NCI-H187 (cell line): ENCODE results near the gene CRTC2.
"Not testable (repeated sequence)": the region's sequence is repeated elsewhere in the genome, so short reads cannot be mapped to it uniquely, and the experiment has no call there.

ENCODE experiments used
- DNase-seq, 2 experiments: peaks; one replicate each; lab custom pipeline; 2025; lab: John Stamatoyannopoulos, UW

The CRTC2 gene, protein sequence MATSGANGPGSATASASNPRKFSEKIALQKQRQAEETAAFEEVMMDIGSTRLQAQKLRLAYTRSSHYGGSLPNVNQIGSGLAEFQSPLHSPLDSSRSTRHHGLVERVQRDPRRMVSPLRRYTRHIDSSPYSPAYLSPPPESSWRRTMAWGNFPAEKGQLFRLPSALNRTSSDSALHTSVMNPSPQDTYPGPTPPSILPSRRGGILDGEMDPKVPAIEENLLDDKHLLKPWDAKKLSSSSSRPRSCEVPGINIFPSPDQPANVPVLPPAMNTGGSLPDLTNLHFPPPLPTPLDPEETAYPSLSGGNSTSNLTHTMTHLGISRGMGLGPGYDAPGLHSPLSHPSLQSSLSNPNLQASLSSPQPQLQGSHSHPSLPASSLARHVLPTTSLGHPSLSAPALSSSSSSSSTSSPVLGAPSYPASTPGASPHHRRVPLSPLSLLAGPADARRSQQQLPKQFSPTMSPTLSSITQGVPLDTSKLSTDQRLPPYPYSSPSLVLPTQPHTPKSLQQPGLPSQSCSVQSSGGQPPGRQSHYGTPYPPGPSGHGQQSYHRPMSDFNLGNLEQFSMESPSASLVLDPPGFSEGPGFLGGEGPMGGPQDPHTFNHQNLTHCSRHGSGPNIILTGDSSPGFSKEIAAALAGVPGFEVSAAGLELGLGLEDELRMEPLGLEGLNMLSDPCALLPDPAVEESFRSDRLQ

DNA sequence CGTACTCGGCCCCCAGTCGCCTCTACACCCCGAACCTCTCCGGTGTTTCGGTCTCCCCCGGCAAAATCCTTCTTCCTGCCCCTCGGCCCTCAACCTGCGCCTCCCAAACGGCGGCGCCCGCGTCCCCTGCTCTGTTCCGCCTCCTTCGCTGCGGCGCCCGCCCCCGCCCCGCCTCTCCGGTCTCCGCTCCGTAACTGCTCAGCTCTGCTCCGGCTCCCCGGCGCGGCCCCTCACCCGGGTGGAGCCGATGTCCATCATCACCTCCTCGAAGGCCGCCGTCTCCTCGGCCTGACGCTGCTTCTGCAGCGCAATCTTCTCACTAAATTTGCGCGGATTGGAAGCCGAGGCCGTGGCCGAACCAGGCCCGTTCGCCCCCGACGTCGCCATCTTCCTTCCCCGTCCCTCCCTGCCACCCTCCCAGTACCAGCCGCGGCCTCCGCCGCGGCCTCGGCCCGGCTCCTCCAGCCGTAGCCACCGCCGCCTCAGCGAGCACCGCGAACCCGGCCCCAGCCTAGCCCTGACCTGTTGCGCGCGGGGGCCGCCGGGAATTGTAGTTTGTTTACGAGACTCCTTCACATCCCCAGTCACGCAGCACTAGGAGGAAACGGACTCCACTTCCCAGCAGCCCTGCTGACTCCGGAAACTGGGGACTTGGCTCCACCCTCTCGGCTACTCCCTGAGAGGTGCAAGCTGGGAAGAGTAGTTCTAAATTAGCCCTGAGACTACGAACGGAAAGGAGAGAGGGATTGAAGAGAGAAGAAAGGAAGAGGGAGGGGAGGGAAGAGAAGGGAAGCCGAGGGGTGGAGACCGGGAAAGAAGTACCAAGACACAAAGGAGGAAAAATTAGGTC lies at the start of gene CRTC2:
Gene CRTC2 (minus strand): TSS at position 502 of the 850 bp plus-strand sequence. CDS start 115 bp downstream, at position 387.
- DNase-seq, result peak; percentile 99

DNA sequence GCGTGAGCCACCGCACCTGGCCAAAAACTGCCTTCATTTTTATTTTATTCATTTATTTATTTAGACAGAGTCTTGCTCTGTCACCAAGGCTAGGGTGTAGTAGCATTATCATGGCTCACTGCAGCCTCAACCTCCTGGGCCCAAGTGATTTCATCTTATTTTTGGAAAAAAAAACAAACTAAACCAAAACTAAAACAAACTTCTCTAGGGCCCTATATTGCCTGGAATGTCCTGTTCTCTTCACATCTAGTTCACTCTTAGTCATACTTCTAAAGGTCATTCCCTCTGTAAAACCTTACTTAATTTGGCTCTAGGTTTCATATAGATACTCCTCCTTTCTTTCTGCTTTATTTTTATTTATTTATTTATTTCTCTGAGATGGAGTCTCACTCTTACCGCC lies 47.7 kb upstream of the CRTC2 start:
- DNase-seq, result no peak

DNA sequence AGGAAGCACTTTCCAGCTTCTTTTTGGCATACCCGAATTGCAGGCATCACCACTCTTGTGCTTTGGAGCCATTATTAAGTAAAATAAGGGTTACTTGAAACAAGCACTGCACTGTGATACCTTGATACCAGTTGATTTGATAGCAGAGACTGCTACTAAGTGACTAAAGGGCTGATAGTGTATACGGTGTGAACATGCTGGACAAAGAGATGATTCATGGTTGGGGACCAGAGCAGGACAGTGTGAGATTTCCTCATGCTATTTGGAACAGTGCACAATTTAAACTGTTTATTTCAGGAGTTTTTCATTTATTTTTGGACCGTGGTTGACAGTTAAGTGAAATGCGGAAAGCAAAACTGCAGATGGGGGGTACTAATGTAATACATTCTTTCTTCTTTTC lies 42.0 kb upstream of the CRTC2 start:
- no peak for DNase-seq

DNA sequence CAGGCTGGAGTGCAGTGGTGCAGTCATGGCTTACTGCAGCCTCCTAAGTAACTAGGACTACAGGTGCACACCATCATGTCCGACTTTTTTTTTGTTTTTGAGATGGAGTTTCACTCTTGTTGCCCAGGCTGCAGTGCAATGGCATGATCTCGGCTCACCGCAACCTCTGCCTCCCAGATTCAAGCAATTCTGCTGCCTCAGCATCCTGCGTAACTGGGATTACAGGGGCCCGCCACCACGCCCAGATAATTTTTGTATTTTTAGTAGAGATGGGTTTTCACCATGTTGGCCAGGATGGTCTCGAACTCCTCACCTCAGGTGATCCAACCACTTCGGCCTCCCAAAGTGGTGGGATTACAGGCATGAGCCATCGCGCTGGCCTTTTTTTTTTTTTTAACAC lies 38.5 kb upstream of the CRTC2 start:
- DNase-seq, result not testable (repeated sequence)

DNA sequence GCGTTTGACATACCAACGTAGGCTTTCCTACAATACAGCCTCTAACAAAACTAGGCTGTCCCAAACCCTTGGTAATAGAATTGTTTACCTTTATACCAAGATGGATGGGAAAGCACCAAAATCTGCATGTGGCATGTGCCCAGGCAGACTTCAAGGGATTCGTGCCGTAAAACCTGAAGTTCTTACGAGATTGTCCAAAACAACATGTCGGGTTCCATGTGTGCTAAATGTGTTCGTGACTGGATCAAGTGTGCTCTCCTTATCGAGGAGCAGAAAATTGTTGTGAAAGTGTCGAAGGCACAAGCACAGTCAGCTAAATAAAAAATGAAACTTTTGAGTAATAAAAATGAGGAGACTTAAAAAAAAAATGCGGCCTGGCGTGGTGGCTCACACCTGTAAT lies 37.2 kb upstream of the CRTC2 start:
- no peak for DNase-seq

DNA sequence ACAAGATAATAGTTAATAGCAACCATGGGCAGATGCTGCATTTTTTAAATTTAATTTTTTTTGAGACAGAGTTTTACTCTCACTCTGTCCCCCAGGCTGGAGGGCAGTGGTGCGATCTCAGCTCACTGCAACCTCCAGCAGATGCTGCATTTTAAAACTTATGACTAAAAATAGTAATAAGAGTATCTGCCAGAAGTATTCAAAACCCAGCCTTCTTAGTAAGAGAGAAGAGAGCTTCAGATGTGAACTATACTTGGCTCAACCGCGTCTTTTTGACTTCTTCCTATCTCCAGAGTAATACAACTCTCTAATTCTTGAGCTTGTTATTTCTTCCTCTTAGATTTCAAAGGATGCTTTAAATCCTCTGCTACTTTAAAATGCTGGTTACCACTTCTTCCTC lies 36.8 kb upstream of the CRTC2 start:
- DNase-seq, result no peak

DNA sequence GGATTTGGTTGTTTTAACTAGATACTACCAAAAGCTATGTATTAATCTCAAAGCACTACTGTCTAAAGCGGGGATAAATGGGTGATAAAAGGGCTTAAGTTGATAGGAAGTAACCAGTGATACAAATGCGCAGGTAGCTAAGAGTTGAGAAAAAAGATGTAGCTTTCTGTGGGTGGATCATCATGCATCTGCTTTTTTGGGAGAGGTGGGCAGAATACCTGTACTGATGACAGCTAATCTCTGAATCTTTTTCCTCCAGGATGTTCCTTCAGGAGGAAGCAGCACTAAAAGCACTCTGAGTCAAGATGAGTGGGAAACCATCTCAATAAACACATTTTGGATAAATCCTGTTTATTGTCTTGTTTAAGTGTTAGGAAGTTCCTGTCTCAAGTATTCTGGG lies 33.4 kb upstream of the CRTC2 start:
- DNase-seq, result no peak

DNA sequence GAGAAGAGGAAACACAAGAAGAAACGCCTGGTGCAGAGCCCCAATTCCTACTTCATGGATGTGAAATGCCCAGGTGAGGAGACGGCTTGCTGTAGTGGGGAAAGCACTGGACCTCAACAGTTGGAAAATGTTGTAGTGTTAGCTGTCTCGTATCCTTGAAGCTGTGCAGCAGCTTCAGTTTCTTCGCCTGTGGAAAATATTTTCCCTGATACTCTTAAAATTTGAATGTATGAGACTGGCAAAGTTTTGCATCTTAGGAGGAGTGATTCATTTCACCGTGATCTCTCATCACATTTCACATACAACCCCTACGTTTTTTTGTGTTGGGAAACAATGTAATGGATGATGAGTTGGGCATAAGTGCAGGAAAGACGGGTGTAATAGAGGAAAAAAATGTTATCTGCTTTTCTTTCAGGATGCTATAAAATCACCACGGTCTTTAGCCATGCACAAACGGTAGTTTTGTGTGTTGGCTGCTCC lies 32.8 kb upstream of the CRTC2 start:
- DNase-seq, result no peak

DNA sequence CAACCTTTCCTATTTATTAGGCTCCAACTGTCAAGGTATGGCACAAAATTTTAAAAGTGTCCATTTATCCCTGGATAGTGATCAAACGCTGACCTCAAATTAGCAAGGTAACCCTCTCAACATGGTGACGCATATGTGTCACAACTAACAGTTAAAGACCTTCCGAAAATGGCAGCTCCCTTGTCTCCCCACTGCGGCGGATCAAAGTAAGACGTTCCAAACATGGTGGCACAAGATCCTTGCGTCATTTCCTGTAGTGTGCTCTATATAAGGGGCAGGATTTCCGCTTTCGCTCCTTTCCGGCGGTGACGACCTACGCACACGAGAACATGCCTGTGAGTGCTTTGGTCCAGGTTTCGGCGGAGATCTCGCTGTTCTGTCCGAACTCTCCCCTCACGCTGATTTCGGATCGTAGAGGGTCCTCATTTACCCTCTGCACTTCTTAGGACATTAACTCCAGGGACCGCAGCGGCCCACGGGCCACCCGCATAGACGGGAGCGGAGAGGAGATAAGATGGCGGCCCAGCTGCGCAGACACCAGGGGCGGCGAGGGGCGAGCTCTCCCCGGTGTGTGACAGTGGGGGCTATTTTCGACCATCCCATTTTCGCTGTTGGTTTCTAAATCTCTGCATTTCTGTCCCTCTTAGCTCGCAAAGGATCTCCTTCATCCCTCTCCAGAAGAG lies 32.2 kb upstream of the CRTC2 start, which contains the start of gene RPS27:
Gene RPS27 (plus strand): TSS at position 295 of the 683 bp plus-strand sequence. CDS start 35 bp downstream, at position 330.
- peak; percentile 97 to 99 for DNase-seq

DNA sequence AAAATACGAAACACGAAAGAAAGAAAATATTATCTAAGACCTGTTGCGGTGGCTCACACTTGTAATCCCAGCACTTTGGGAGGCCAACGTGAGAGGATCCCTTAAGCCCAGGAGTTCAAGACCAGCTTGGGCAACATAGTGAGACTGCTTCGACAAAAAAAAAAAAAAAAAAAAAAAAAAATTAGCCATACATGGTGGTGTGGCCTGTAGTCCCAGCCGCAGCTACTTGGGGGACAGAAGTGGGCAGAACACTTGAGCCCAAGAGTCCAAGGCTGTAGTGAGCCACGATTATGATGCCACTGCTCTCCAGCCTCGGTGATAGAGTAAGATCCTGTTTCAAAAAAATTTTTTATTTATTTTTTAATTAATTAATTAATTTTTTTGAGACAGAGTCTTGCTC lies 29.2 kb upstream of the CRTC2 start:
- DNase-seq, result no peak

DNA sequence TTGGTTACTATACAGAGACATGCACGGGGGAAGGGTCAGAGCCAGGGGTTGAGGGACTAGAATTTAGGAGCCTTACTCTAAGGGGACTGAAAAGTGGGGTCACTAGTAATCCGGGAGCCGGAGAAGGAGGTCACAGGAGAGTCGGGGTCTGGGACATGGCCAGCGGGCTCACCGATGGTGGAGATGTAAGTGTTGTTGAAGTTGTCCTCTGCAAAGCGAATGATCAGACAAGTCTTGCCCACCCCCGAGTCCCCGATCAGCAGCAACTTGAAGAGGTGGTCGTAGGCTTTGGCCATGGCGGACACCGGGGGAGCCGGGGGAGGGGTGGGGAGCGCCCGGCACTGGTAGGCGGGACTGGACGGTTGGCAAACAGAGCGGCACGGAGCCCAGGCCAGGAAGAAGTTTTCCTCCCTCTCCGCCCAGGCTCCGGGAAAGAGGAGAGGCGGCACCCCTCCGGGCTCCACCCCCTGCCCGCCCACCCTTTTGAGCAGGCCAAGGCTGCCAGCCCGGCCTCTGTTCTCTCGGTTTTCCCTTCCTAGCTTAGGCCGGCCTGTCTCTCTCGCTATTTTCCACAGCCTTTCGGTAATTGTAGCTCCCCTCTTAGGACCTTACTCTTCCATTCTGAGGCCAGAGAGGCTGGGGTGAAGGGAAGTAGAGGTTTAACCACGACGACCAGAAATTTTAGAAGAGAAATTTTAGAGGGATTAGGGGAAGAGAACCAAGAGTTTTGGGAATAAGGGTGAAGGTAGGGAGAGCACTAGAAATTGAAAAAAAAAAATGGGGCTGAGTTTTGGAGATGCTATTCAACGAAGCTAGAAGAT lies 27.7 kb upstream of the CRTC2 start, which contains the start of gene RAB13:
Gene RAB13 (minus strand): TSS at position 399 of the 821 bp plus-strand sequence. CDS start 103 bp downstream, at position 296.
- no peak for DNase-seq

DNA sequence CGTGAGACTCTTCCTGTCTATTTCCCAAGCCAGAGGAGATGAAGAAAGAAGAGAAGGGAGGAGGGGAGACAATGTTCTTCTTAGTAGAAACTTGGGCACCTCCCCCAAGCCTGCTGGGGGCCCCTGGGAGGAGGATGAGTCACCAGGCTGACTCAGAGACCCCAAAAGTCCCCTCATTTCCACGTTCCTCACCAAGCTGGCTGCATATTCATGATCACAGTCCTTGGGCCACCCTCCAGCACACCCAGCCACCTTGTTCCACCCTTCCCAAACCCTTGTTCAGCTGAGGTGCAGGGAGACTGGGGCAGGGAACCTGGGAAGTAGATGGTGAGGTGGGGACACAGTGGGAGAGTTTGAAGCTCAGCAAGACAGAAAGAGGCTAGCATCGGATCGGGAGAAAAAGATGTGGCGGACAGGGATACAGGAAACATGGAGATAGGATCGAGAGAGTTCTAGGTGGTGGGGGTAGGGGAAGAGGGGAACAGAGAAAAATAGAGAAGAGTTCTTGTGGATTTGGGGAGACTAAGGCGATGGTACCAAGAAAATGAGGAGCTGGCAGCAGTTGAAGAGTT lies 27.0 kb upstream of the CRTC2 start:
- DNase-seq, result no peak

DNA sequence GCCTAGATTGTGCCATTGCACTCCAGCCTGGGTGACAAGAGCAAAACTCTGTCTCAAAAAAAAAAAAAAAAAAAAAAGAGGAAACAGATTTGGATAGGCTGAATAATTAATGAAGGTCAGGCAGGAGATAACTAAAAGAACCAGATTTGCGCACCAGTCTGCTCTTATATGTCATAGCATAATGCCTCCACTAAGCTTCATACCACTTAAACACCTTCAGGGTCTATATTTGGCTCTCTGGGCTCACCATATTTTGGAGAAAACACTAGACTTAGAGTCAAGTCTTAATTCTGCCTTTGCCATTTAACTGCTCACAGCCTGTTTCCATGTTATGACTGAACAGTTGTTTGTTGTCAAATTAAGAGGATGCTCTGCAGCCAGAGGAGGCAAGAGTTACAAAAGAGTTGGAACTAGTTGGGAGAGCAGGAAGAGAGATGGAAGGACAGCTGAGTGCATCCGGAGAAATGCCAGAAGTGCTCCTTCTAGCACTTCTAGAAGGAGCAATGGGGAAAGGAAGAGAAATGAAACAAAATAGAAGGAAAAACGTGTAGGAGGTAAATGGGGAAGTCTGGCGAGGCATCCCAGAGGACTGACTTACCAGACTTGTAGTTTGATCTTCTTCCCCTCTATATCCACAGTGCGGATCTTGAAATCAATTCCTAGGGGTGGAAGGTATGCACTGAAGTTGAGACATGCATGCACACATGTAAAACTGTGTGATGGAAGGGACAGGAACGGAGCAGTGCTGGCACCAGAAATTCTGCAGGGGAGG lies 25.9 kb upstream of the CRTC2 start:
- no peak for DNase-seq

DNA sequence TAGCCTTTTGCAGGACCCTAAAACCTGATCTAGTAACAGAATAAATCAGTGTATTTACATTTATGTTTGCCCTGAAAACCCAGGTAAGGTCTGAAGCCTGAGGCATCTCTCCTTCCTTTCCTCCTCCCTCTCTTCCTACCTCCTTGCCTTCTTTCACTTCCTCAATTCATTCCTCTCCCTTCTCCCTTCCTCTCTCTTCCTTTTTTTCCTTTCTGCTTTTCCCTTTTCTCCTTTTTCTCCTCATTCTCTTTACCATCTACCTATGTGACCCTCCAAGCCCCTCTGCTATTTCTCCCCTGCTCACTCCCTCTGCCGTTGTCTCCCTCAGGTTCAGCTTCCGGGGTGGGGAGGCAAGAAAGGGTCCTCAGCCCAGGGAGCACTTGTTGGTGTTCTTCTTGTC lies 23.3 kb upstream of the CRTC2 start:
- DNase-seq, result not testable (repeated sequence)

DNA sequence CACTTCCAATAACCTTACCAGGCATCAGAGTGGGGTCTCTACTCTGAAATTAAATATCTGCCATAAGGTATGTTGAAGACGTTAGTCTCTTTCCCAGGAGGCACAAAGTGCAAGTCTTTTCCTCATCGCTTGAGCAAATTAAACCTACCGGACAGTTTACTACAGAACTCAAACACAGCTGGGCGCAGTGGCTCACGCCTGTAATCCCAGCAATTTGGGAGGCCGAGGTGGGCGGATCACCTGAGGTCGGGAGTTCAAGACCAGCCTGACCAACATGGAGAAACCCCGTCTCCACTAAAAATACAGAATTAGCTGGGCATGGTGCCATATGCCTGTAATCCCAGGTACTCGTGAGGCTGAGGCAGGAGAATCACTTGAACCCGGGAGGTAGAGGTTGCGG lies 20.7 kb upstream of the CRTC2 start:
- not testable (repeated sequence) for DNase-seq

DNA sequence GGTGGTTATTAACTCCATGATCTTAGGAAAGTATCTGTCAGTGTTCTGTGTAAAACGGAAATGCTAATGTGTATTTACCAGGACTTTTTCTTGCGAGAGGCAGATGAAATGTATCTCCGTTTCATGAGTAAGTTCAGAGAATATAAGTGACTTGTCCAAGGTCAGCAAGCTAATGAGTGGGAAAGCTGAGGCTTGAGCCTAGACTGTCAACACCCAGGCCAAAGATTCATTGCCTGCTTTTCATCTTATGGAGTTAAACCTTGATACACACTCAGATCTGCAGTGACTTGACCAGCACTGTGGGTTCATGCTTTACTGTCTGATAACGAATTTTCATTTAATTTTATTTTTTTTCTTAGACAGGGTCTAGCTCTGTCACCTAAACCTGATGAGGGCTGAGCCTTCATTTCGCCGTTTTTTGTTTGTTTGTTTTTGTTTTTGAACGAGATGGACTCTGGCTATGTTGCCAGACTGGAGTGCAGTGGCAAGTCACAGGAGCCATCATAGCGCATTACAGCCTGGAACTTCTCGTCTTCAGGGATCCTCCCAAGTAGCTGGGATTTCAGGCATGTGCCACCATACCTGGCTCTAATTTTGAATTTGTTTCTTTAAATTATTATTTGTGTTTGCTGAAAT lies 20.0 kb upstream of the CRTC2 start:
- no peak for DNase-seq

DNA sequence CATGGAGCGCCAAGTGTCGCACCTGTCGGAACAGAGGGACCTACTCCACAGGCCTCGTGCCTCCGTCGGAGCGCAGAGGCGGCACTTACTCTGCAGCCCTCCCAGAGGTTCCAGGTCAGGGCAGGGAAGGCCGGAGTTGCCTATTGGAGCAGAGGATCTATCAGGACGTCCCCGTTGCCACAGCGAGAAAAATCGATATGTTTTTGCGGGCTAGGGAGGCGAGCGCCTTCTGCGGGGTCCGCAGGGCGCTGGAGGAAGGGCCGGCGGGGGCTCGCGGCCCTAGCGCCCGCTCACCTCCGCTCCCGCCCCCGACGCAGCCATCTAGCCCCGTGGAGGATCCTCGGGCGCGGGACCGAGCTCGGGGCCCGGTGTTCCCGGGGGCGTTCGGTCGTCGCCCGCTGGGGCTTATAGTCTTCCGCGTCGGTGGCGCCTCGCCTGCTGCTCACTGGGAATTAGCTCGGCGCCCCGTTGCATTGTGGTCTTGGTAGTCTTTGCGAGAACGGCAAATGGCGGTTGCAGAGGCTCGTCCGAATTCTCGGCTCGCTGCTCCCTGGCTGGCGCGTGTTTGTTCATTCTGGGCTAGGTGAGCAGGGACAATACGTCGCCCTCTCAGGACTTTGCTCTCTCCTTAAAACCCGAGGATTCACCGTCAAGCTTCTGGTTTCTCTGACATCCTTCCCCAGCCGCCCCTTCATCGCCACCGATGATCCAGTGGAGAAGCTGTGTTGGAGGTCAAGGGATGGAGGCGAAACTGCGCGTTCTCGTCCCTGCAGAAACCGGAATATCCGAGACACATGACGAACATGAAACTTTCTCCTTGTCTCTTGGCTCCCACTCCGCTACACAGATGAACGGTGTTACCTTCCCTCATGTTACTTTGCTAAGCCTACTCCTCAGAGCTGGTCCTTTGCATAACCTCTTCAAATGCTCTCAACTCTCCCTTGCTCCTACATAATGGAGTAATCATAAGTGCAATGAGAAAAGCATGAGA lies 19.1 kb upstream of the CRTC2 start, which contains the start of gene JTB:
Gene JTB (minus strand): TSS at position 425 of the 991 bp plus-strand sequence. CDS start 422 bp downstream, at position 3.
- peak; percentile 91 to 94 for DNase-seq
